T-cell (primary cell): Measurements from ENCODE around the gene CES5A. TPM values are rescaled to one million over a fixed set of nuclear protein-coding genes. Genes with fewer than 3 reads are reported as not detected.
"Not testable (repeated sequence)": the region's sequence is repeated elsewhere in the genome, so short reads cannot be mapped to it uniquely, and the experiment has no call there.

ENCODE experiments used
- ATAC-seq, 4 experiments: fragments of 200-7000 bp in 3 of 4; fragments of 150-1000 bp in 1 of 4; cut with Tn5 transposase; replicated peaks in 1 of 4; 1 replicate in 3 of 4; 2 replicates in 1 of 4; pipeline ENCODE4 v1.10.0; 2021; ENCODE audit warnings: moderate library complexity in 3 of 4, mild to moderate bottlenecking in 2 of 4, moderate number of reproducible peaks in 1 of 4
- CTCF ChIA-PET, 2 donors: fragments of 300-600 bp; sonication (Branson Sonifier 250); formaldehyde crosslinking; loops; one replicate each; lab custom pipeline; 2022; ENCODE audit warnings: antibody characterized with exemption in 2 of 2; lab: Charles Lee
- POLR2A ChIA-PET, 2 donors: fragments of 300-600 bp; sonication (Branson Sonifier 250); formaldehyde crosslinking; loops; one replicate each; lab custom pipeline; 2022; ENCODE audit warnings: antibody characterized with exemption in 2 of 2; lab: Charles Lee
- DNase-seq, 35 experiments: peaks; one replicate each; pipeline versions ENCODE4 v3.0.0 to v3.0.0-alpha.2; 2013 to 2023
- H3K27ac ChIP-seq: one replicate; pipeline ENCODE4 v1.5.1; 2013; ENCODE audit warnings: low read length
- H3K27me3 ChIP-seq, 2 experiments: replicated peaks in 1 of 2; 1 replicate in 1 of 2; 2 replicates in 1 of 2; pipeline versions ENCODE4 v1.6.1 to v1.7.0; 2013; ENCODE audit warnings: low read length in 1 of 2, mixed read lengths in 1 of 2; ENCODE audit not compliant: control insufficient read depth in 2 of 2, insufficient read depth in 2 of 2; ENCODE audit errors: extremely low read depth in 1 of 2
- H3K36me3 ChIP-seq, 2 donors: 1 replicate in 1 of 2; 2 replicates in 1 of 2; pipeline versions ENCODE4 v1.6.1 to v1.7.0; 2013; ENCODE audit warnings: low read length in 1 of 2; ENCODE audit not compliant: control insufficient read depth in 2 of 2, insufficient read depth in 1 of 2; ENCODE audit errors: extremely low read depth in 1 of 2
- H3K4me1 ChIP-seq, 2 experiments: 1 replicate in 1 of 2; 2 replicates in 1 of 2; pipeline versions ENCODE4 v1.6.1 to v1.7.0; 2013; ENCODE audit warnings: low read length in 2 of 2, mixed read lengths in 1 of 2; ENCODE audit not compliant: insufficient read depth in 2 of 2, control insufficient read depth in 1 of 2; ENCODE audit errors: extremely low read depth in 1 of 2
- H3K4me3 ChIP-seq, 2 donors: 1 replicate in 1 of 2; 2 replicates in 1 of 2; pipeline versions ENCODE4 v1.5.1 to v1.7.0; 2013; ENCODE audit warnings: mild to moderate bottlenecking in 2 of 2, low read length in 1 of 2, moderate library complexity in 1 of 2; ENCODE audit not compliant: control insufficient read depth in 1 of 2; ENCODE audit errors: extremely low read depth in 1 of 2
- H3K9me3 ChIP-seq: 2 replicates; pipeline ENCODE4 v1.7.0; 2013
- H3K27ac Mint-ChIP-seq, 2 donors: one replicate each; pipeline ENCODE4 v1.8.0; 2020 to 2021; ENCODE audit warnings: mild to moderate bottlenecking in 2 of 2, mixed read lengths in 2 of 2
- H3K27me3 Mint-ChIP-seq, 2 donors: one replicate each; pipeline ENCODE4 v1.8.0; 2021 to 2022; ENCODE audit warnings: mixed read lengths in 2 of 2
- H3K36me3 Mint-ChIP-seq: one replicate; pipeline ENCODE4 v1.8.0; 2021; ENCODE audit warnings: mixed read lengths
- H3K4me1 Mint-ChIP-seq, 3 donors: one replicate each; pipeline ENCODE4 v1.8.0; 2020 to 2022; ENCODE audit warnings: mixed read lengths in 3 of 3, mild to moderate bottlenecking in 1 of 3
- H3K4me3 Mint-ChIP-seq, 3 donors: one replicate each; pipeline ENCODE4 v1.8.0; 2020 to 2022; ENCODE audit warnings: mild to moderate bottlenecking in 3 of 3, mixed read lengths in 3 of 3, moderate library complexity in 3 of 3
- H3K9me3 Mint-ChIP-seq, 3 donors: one replicate each; pipeline ENCODE4 v1.8.0; 2020 to 2022; ENCODE audit warnings: mixed read lengths in 3 of 3
- WGBS: methylation state at CpG from one replicate; pipeline ENCODE4 v1.1.5; 2013; ENCODE audit warnings: missing lambda C conversion rate; ENCODE audit not compliant: insufficient coverage; 5-methylcytosine and 5-hydroxymethylcytosine counted together
- total RNA-seq, 35 experiments: library from RNA in 6 of 35; stranded (reverse) in 6 of 35; fragments of 120-200 nt in 1 of 35; gene quantifications; one replicate each; pipeline versions ENCODE4 v1.2.1 to v1.2.4 and lab custom pipeline; 2013 to 2026

Gene CES5A
- total RNA-seq, 5 donors from 2014 or later (not counting 1 experiment from before 2014, with no cell fraction given), result not detected

DNA sequence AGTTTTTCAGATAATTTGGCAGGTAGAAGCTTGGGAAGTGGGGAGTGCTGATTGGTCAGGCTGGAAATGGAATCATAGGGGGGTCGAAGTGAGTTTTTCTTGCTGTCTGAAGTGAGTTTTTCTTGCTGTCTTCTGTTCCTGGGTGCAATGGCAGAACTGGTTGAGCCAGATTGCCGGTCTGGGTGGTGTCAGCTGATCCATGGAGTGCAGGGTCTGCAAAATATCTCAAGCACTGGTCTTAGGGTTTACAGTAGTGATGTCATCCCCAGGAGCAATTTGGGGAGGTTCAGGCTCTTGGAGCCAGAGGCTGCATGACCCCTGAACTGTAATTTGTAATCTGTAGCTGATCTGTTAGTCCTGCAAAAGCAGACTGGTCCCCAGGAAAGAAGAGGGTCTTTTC lies 37.9 kb upstream of the CES5A start:
- H3K4me1 Mint-ChIP-seq, CTCF ChIA-PET, H3K4me3 ChIP-seq, H3K36me3 ChIP-seq, H3K27ac Mint-ChIP-seq, H3K9me3 Mint-ChIP-seq, POLR2A ChIA-PET, H3K36me3 Mint-ChIP-seq, H3K4me1 ChIP-seq, H3K4me3 Mint-ChIP-seq, H3K27ac ChIP-seq, H3K9me3 ChIP-seq, ATAC-seq, DNase-seq: not testable (repeated sequence)
- 62% methylated on average over 2 of the region's 2 CpGs for WGBS
- peaks cover 0 to 12% of the 10 kb centered on the region in 2 experiments for H3K27me3 ChIP-seq
- H3K27me3 Mint-ChIP-seq, result peaks cover 23 to 25% of the 10 kb centered on the region in 2 donors

DNA sequence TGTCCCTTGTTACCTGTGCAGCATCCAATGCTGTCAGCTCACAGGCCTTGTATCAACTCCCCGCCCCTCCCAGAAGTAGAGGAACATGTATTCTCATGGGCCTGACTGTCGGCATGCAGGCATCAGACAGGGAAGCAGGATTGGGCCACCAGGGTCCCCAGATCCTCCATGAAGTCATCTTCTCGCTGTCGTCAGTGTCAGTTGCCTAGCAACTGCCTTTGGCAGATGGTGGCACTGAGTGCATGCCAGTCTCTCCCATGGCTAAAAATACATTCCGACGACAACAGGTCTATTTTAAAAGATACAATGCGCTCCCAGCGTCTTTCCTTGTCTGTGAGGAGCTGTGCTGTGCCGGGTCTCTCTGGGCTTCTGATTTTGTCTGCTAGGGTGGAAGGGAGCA lies 36.8 kb upstream of the CES5A start:
- WGBS, result 78% methylated on average over 7 of the region's 9 CpGs
- Mint-ChIP-seq H3K9me3 (peaks cover 0 to 7% (median 5%) of the 10 kb centered on the region in 3 donors), H3K36me3 (no peaks in the 10 kb centered on the region), H3K27me3 (peaks cover 22 to 24% of the 10 kb centered on the region in 2 donors), H3K4me3 (no peak overlapping the region), H3K27ac (no peak overlapping the region), H3K4me1 (no peaks in the 10 kb centered on the region)
- Histone ChIP-seq H3K4me3 (no peak overlapping the region), H3K9me3 (no peaks in the 10 kb centered on the region), H3K27ac (no peak overlapping the region), H3K36me3 (no peaks in the 10 kb centered on the region), H3K4me1 (no peaks in the 10 kb centered on the region), H3K27me3 (peaks cover 0 to 12% of the 10 kb centered on the region in 2 experiments)
- ATAC-seq (no peak), DNase-seq (no peak)
- ChIA-PET POLR2A (no interaction called here), CTCF (no interaction called here)

DNA sequence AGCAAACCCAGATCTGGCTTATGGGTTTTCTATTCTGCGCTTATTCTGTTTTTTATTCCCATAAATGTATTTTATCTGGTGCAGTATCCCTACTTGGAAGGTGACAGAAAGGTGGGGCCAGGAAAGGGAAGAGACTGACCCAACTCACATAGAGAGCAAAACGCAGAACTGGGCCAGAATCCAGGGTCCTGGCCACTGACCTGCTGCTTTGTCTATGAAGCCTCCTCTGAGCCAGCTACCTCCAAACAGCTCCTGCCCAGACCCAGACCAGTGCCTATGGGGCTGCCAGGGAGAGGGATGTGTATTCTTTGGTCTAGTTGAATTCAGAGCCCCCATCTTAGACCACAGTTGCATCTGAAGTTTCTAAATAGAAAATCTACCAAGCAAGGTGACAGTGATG lies 36.4 kb upstream of the CES5A start:
- Mint-ChIP-seq H3K27me3 (peaks cover 20% of the 10 kb centered on the region in 2 donors), H3K36me3 (no peaks in the 10 kb centered on the region), H3K4me3 (no peak overlapping the region), H3K27ac (no peak overlapping the region), H3K4me1 (no peaks in the 10 kb centered on the region), H3K9me3 (peaks cover 0 to 7% (median 5%) of the 10 kb centered on the region in 3 donors)
- Histone ChIP-seq H3K9me3 (no peaks in the 10 kb centered on the region), H3K4me1 (no peaks in the 10 kb centered on the region), H3K27ac (no peak overlapping the region), H3K27me3 (peaks cover 0 to 12% of the 10 kb centered on the region in 2 experiments), H3K4me3 (no peak overlapping the region), H3K36me3 (no peaks in the 10 kb centered on the region)
- CTCF ChIA-PET, result no interaction called here
- no CpG with 5 or more reads among the region's 2 CpGs for WGBS
- DNase-seq (no peak), ATAC-seq (no peak)
- POLR2A ChIA-PET, result no interaction called here

DNA sequence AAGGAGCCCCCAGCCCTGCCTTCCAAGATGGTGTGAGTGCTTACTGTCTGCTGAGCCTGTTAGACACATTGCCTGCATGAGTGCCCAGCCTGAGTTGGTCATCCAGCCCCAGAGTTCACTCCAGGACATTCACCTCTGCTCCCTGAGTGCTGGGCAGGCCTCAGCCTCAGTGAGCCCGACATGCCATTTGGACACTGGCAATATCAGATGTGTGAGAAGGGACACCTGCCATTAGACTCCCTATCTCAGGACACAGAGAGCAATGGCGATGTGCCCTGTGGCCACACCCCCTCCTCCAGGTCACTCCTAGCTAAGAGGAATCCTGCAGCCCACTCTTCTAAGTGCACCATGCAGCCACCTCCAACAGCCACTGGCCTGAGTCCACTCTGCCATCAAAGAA lies 34.7 kb upstream of the CES5A start:
- no peak overlapping the region for H3K27ac Mint-ChIP-seq
- Histone ChIP-seq H3K4me1 (no peaks in the 10 kb centered on the region), H3K9me3 (no peaks in the 10 kb centered on the region), H3K36me3 (no peaks in the 10 kb centered on the region), H3K27me3 (peaks cover 0 to 12% of the 10 kb centered on the region in 2 experiments), H3K27ac (no peak overlapping the region), H3K4me3 (no peak overlapping the region)
- peaks cover 11 to 32% of the 10 kb centered on the region in 2 donors for H3K27me3 Mint-ChIP-seq
- H3K36me3 Mint-ChIP-seq, result no peaks in the 10 kb centered on the region
- no peaks in the 10 kb centered on the region for H3K4me1 Mint-ChIP-seq
- ATAC-seq, result no peak
- CTCF ChIA-PET, result no interaction called here
- no peak overlapping the region for H3K4me3 Mint-ChIP-seq
- peaks cover 0 to 7% (median 5%) of the 10 kb centered on the region in 3 donors for H3K9me3 Mint-ChIP-seq
- no peak for DNase-seq
- POLR2A ChIA-PET, result no interaction called here
- 78% methylated on average over 1 of the region's 2 CpGs for WGBS

DNA sequence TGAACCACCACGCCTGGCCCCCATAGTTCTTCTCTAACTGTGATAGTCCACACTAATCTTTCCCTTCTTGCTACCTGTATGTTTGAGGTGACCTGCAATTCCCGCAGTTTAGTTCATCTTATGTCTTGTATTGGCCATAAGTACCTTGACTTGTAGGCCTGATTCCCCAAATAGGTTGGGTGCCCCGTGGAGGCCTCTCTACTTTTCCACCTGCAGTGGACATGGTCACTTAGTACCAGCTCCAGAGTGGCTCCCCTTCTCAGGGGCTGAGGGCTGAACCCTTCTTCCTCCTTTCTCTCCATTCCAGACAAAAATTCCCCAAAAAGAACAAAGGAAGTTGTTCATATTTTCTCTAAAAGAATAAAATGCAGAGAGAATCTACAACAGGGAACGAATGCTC lies 33.5 kb upstream of the CES5A start:
- Histone ChIP-seq H3K27me3 (peaks cover 0 to 12% of the 10 kb centered on the region in 2 experiments), H3K9me3 (no peaks in the 10 kb centered on the region), H3K36me3 (no peaks in the 10 kb centered on the region), H3K27ac (no peak overlapping the region), H3K4me1 (no peaks in the 10 kb centered on the region), H3K4me3 (no peak overlapping the region)
- H3K27me3 Mint-ChIP-seq, result peaks cover 11 to 36% of the 10 kb centered on the region in 2 donors
- no peaks in the 10 kb centered on the region for H3K4me1 Mint-ChIP-seq
- H3K9me3 Mint-ChIP-seq, result peaks cover under 1 to 18% (median 9%) of the 10 kb centered on the region in 3 donors
- H3K27ac Mint-ChIP-seq, result no peak overlapping the region
- DNase-seq (no peak), ATAC-seq (no peak)
- CTCF ChIA-PET, result no interaction called here
- no CpG with 5 or more reads among the region's 4 CpGs for WGBS
- H3K36me3 Mint-ChIP-seq, result no peaks in the 10 kb centered on the region
- POLR2A ChIA-PET, result no interaction called here
- no peak overlapping the region for H3K4me3 Mint-ChIP-seq

DNA sequence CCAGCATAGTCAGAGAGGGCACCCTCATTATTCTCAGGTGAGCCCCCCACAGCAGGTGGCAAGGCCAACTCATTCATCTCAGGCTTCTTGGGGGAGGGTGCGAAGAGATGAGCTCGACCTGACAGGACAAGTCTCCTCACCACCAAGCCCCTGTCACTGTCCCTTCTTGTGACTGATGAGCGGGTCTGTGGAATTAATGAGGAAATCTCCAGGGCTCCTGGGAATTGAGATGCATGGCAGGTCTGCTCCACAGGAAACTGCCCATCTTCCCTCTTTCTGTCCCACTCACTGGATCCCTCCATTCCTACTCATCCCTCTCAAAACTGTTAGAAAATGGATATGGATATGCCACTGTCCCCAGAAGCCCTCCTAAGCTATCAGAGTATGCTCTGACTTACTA lies 32.5 kb upstream of the CES5A start:
- POLR2A ChIA-PET, result no interaction called here
- no CpG with 5 or more reads among the region's 3 CpGs for WGBS
- no peak overlapping the region for H3K4me3 Mint-ChIP-seq

DNA sequence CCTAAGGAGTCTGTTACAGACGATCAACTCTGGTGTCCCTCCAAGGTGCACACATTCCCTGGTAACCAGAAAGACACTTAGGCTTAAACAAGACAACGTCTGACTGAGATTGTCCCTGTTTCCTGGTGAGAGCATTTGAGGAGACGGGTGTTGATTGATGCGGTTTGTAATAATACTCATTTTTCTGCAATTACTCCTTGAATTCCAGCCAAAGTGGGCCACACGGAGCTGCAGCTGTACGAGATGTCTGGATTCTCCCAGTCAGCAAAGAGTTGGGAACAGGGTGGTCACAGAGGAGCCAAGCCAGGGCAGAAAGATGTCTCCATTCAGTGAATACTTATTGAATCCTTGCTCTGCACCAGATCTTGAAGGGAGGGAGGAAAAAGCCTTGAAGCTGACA lies 30.9 kb upstream of the CES5A start:
- H3K27me3 Mint-ChIP-seq, result peaks cover 14 to 33% of the 10 kb centered on the region in 2 donors
- DNase-seq (no peak), ATAC-seq (no peak)
- no peak overlapping the region for H3K27ac Mint-ChIP-seq
- Histone ChIP-seq H3K27me3 (peaks cover 0 to 9% of the 10 kb centered on the region in 2 experiments), H3K4me1 (no peaks in the 10 kb centered on the region), H3K9me3 (no peaks in the 10 kb centered on the region), H3K36me3 (no peaks in the 10 kb centered on the region), H3K4me3 (no peak overlapping the region), H3K27ac (no peak overlapping the region)
- ChIA-PET CTCF (no interaction called here), POLR2A (no interaction called here)
- H3K4me3 Mint-ChIP-seq, result no peak overlapping the region
- H3K4me1 Mint-ChIP-seq, result no peaks in the 10 kb centered on the region
- WGBS, result 100% methylated on average over 2 of the region's 6 CpGs
- H3K36me3 Mint-ChIP-seq, result no peaks in the 10 kb centered on the region
- H3K9me3 Mint-ChIP-seq, result peaks cover 7 to 22% (median 15%) of the 10 kb centered on the region in 3 donors

More for the DNA sequence above, 32.5 kb upstream of the CES5A start:
- Mint-ChIP-seq H3K4me1 (no peaks in the 10 kb centered on the region), H3K9me3 (peaks cover 6 to 24% (median 14%) of the 10 kb centered on the region in 3 donors), H3K27me3 (peaks cover 12 to 37% of the 10 kb centered on the region in 2 donors), H3K27ac (no peak overlapping the region), H3K36me3 (no peaks in the 10 kb centered on the region)
- Histone ChIP-seq H3K27me3 (peaks cover 0 to 12% of the 10 kb centered on the region in 2 experiments), H3K4me3 (no peak overlapping the region), H3K9me3 (no peaks in the 10 kb centered on the region), H3K27ac (no peak overlapping the region), H3K4me1 (no peaks in the 10 kb centered on the region), H3K36me3 (no peaks in the 10 kb centered on the region)
- CTCF ChIA-PET, result no interaction called here
- DNase-seq (no peak), ATAC-seq (no peak)
